Tibial nerve (tissue), 4 donors: ENCODE results near the gene B3GALNT1. TPM values are rescaled to one million over a fixed set of nuclear protein-coding genes. Genes with fewer than 3 reads are reported as not detected.

Experiments
- DNase-seq, 2 donors: peaks; one replicate each; pipeline ENCODE4 v3.0.0-alpha.2; 2019; ENCODE audit warnings: low spot score in 2 of 2
- H3K27ac ChIP-seq, 4 donors: fragments of 200-600 bp; sonication (generic) in 3 of 4; one replicate each; pipeline ENCODE4 v1.5.1; 2017 to 2019; ENCODE audit warnings: mild to moderate bottlenecking in 1 of 4
- H3K27me3 ChIP-seq, 2 donors: fragments of 200-600 bp; sonication (generic) in 1 of 2; one replicate each; pipeline versions ENCODE4 v1.5.1 to v1.6.0; 2017 to 2019
- H3K36me3 ChIP-seq, 3 donors: fragments of 200-600 bp; sonication (generic); one replicate each; pipeline ENCODE4 v1.5.1; 2018 to 2019
- H3K4me1 ChIP-seq, 4 donors: fragments of 200-600 bp; sonication (generic) in 3 of 4; one replicate each; pipeline ENCODE4 v1.5.1; 2017 to 2019
- H3K4me3 ChIP-seq, 4 donors: fragments of 200-600 bp; sonication (generic) in 3 of 4; one replicate each; pipeline ENCODE4 v1.5.1; 2017 to 2019; ENCODE audit warnings: mild to moderate bottlenecking in 1 of 4, moderate library complexity in 1 of 4
- H3K9me3 ChIP-seq, 4 donors: fragments of 200-600 bp; sonication (generic) in 3 of 4; one replicate each; pipeline ENCODE4 v1.5.1; 2017 to 2019
- EP300 ChIP-seq, 2 donors: sonication (generic); formaldehyde crosslinking; IDR thresholded peaks; one replicate each; pipeline ENCODE4 v1.6.1; 2017; ENCODE audit warnings: antibody characterized with exemption in 2 of 2, mild to moderate bottlenecking in 1 of 2
- POLR2A ChIP-seq, 2 donors: fragments of 450-650 bp; IDR thresholded peaks; one replicate each; pipeline ENCODE4 v1.6.1; 2017; ENCODE audit warnings: antibody characterized with exemption in 2 of 2, mild to moderate bottlenecking in 2 of 2, moderate library complexity in 2 of 2
- WGBS, 2 donors: methylation state at CpG; one replicate each; pipeline ENCODE4 v1.1.5; 2018; 5-methylcytosine and 5-hydroxymethylcytosine counted together
- total RNA-seq, 4 donors: library from RNA; depleted of rRNA; stranded (reverse); fragments of >200 nt; gene quantifications; one replicate each; pipeline ENCODE4 v1.1.0, GENCODE V29; 2016
- TF ChIP-seq, protein P1 (sequence below), 5 experiments: fragments of 200-600 bp in 3 of 5; fragments of 450-650 bp in 2 of 5; sonication (generic) in 3 of 5; IDR thresholded peaks; one replicate each; pipeline ENCODE4 v1.5.1; 2016 to 2019; ENCODE audit warnings: antibody characterized with exemption in 5 of 5, mild to moderate bottlenecking in 3 of 5, moderate library complexity in 2 of 5

Gene B3GALNT1
- total RNA-seq, 4 donors from 2014 or later: 5.7 to 21.6 (median 8.2) TPM

DNA sequence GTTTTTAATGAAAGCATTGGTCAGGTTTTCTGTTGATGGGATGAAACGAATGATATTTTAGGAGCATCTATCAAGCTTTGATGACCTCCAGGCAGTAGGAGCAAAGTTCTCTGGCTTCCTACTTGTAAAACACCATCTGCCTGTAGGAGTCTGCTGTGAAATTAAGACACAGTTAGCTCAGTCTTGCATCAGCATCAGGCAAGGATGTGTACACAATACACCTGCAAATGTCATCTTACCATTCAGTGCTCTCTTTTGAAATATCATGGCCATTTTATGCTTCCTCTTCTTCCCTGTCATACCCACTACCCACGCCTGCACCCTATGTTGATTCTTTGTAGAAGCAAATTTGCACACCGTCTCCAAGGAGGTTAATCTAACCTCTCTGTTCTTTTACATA, 38.2 kb downstream of the B3GALNT1 start:
- Histone ChIP-seq H3K9me3 (no peaks in the 10 kb centered on the region), H3K4me1 (peaks cover 0 to 22% (median 1%) of the 10 kb centered on the region in 4 donors)
- 86 to 90% methylated on average over 3 of the region's 3 CpGs for WGBS, 2 donors

DNA sequence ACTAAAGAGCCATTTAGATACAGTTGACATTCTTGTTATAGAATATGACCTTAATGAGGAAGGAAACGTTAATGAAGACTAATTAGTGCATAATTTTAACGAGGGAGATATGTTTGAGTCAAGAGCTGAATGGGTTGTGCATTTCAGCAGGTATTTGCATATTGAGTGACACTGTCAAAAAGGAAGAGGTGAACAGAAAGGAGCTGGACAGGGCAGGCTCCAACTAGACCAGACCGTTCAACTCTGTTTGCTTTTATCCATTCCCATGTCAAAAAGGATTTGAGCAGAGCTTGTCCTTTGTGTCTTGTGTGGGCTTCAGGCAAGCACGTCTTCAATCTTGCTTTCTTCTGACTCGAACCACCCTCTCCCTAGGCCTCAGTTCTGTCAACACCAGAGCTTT, 40.7 kb downstream of the B3GALNT1 start:
- Histone ChIP-seq H3K4me1 (peaks cover 0 to 2% (median 0%) of the 10 kb centered on the region in 4 donors), H3K4me3 (no peak overlapping the region), H3K27ac (no peak overlapping the region), H3K27me3 (no peaks in the 10 kb centered on the region), H3K9me3 (no peaks in the 10 kb centered on the region), H3K36me3 (no peaks in the 10 kb centered on the region)
- no peak for DNase-seq
- TF ChIP-seq POLR2A (IDR thresholded peaks at IDR 0.05): no peak
- TF ChIP-seq, protein P1, sequence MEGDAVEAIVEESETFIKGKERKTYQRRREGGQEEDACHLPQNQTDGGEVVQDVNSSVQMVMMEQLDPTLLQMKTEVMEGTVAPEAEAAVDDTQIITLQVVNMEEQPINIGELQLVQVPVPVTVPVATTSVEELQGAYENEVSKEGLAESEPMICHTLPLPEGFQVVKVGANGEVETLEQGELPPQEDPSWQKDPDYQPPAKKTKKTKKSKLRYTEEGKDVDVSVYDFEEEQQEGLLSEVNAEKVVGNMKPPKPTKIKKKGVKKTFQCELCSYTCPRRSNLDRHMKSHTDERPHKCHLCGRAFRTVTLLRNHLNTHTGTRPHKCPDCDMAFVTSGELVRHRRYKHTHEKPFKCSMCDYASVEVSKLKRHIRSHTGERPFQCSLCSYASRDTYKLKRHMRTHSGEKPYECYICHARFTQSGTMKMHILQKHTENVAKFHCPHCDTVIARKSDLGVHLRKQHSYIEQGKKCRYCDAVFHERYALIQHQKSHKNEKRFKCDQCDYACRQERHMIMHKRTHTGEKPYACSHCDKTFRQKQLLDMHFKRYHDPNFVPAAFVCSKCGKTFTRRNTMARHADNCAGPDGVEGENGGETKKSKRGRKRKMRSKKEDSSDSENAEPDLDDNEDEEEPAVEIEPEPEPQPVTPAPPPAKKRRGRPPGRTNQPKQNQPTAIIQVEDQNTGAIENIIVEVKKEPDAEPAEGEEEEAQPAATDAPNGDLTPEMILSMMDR (IDR thresholded peaks at IDR 0.05): no peak
- TF ChIP-seq EP300 (IDR thresholded peaks at IDR 0.05): no peak
- 79 to 89% methylated on average over 5 of the region's 5 CpGs for WGBS, 2 donors

More for the DNA sequence above, 38.2 kb downstream of the B3GALNT1 start:
- H3K27ac ChIP-seq: no peak overlapping the region
- H3K4me3 ChIP-seq: no peak overlapping the region
- TF ChIP-seq, protein P1 (IDR thresholded peaks at IDR 0.05): no peak
- no peaks in the 10 kb centered on the region for H3K27me3 ChIP-seq
- no peak for DNase-seq
- H3K36me3 ChIP-seq: no peaks in the 10 kb centered on the region

DNA sequence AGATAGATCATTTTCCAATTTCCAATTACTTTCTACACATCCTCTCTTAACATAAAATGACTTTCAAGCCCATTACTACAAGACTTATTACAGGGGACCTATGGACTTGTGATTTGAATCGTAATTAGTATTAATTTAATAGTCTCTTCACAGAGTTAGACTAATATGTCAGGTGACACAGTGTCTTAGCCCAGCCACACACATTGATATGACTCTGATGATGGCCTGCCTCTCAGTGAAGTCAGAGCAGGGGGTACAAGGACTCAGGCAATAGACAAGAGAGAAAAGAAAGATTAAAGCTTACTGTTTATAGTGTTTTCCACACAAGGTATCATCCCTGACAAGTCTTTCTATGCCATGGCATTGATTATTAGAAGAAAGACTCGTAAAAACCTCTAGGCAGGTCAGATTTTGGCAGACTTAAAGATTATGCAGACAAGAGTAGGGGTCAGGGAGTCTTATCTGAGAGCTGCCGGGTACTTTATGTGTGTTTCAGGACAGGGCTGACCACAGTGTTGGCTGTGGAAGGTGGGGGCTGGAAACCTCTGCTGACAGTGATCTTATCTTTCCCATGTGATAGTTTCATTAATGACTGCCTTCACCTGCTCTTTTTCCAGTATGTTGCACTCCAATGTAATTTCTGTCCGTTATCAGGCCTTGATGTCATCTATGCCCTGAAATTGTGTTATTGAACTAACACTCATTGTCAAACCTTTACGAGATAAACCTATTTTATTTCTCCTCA, 50.1 kb downstream of the B3GALNT1 start:
- WGBS, 2 donors: 84 to 87% methylated on average over 5 of the region's 5 CpGs
- H3K4me1 ChIP-seq: no peaks in the 10 kb centered on the region
- H3K27ac ChIP-seq: no peak overlapping the region
- no peak for DNase-seq
- H3K9me3 ChIP-seq: no peaks in the 10 kb centered on the region
- TF ChIP-seq POLR2A (IDR thresholded peaks at IDR 0.05) (no peak), EP300 (IDR thresholded peaks at IDR 0.05) (no peak)
- TF ChIP-seq, protein P1 (IDR thresholded peaks at IDR 0.05): no peak
- H3K4me3 ChIP-seq: no peak overlapping the region
- no peaks in the 10 kb centered on the region for H3K36me3 ChIP-seq
- no peaks in the 10 kb centered on the region for H3K27me3 ChIP-seq

DNA sequence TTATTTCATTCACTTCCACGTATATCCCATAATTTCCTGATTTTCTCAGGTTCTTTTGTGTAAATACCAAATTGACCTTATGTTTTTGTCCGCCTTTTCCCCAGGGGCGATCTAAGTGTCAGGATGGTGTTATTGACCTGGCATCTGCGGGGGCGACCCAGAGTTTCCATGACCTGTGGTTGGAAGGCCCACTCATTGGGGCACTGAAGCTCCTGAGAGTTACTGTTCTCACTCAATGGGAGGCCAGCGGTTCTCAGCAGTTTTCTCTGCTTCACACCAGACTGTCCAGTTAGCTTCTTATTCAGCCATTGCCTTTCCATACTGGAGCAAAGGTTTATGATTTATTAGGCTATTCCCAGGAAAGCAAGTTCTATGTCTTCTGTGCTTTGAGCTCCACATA, 53.3 kb downstream of the B3GALNT1 start:
- DNase-seq: no peak
- Histone ChIP-seq H3K27me3 (no peaks in the 10 kb centered on the region), H3K27ac (no peak overlapping the region), H3K4me1 (no peaks in the 10 kb centered on the region), H3K36me3 (no peaks in the 10 kb centered on the region), H3K9me3 (peaks cover 0 to 4% (median 0%) of the 10 kb centered on the region in 4 donors), H3K4me3 (no peak overlapping the region)
- no peak for TF ChIP-seq POLR2A (IDR thresholded peaks at IDR 0.05)
- TF ChIP-seq, protein P1 (IDR thresholded peaks at IDR 0.05): no peak
- no peak for TF ChIP-seq EP300 (IDR thresholded peaks at IDR 0.05)
- WGBS, 2 donors: 74 to 80% methylated on average over 6 of the region's 6 CpGs

DNA sequence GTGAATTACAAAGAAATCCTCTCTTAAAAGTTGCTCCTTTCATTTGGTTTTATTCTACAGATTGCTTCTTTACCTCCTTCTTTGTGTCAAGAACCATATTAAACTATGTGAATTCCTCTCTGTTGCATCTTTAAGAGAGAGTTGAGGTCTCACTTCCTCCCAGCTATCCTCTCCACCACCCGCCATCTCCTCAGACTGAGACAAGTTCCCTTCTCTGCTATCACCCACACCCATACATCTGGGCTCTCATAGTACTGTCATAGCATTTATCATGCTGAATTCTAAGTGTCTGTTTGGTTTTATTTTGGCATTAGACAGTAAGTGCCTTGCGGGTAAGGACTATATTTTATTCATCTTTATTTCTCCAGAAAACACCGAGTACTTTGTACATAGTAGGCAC, 54.2 kb downstream of the B3GALNT1 start:
- WGBS, 2 donors: 85 to 90% methylated on average over 3 of the region's 3 CpGs

More for the DNA sequence above, 54.2 kb downstream of the B3GALNT1 start:
- H3K27me3 ChIP-seq: no peaks in the 10 kb centered on the region
- TF ChIP-seq, protein P1 (IDR thresholded peaks at IDR 0.05): no peak
- TF ChIP-seq EP300 (IDR thresholded peaks at IDR 0.05) (no peak), POLR2A (IDR thresholded peaks at IDR 0.05) (no peak)
- H3K4me1 ChIP-seq: no peaks in the 10 kb centered on the region
- no peaks in the 10 kb centered on the region for H3K36me3 ChIP-seq
- peaks cover 0 to 4% (median 0%) of the 10 kb centered on the region in 4 donors for H3K9me3 ChIP-seq
- no peak overlapping the region for H3K4me3 ChIP-seq
- no peak overlapping the region for H3K27ac ChIP-seq
- no peak for DNase-seq
